Measurements from ENCODE around the gene C14orf132.
"Not testable (repeated sequence)": the region's sequence is repeated elsewhere in the genome, so short reads cannot be mapped to it uniquely, and the experiment has no call there.

The C14orf132 gene

DNA sequence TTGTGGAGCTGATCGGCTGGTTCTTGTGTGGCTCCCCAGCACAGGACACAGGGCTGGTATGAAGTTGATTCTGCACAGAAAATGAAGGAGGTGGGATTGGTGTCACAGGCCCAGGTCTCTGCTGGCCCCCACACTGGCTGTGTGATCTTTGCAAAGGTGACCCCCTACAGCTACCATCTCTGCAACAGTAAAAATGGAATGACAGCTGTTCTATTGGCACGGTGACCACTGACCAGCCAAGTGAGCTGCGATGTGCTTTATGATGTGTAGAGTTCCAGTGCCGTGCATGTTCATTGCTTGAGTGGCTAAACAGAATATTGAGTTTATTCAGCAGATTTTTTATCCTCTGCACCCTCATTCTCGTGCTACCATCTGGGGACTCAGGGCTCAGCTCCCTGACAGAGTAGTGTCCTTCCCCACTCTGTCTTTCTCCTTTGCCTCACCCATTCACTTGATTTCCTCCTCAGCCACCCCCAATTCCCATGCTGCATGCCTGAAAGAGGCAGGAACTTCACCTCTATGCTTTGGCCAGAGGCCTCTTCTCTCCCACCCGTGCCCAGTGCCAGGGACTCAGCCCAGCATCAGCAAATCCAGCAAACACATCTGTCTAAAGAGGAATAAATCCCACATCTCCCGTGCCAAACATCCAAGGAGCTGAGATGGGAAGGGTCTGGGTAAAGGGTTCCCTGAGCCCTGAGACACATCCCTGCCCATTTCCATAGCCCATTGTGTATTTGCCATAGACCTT, 21.2 kb downstream of the C14orf132 start:
- no peak for DNase-seq

DNA sequence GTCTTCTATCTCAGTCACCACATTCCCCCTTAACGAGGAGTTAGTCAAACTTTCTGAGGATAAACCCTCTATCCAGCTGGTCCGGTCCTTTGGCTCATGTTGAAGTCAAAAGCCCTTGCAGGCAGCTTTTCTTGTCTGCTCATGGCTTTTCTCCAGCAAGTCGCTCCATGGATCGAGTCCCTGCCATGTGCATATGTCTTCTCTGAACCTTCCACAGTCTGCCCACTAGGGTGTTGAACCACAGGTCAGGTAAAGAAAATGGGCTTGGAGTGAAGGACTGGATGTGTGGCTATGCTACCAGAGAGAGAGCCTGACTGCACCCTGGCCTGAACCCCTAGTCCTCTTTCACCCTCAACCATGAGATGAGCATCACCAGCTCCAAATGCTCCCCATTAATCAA, 22.8 kb downstream of the C14orf132 start:
- no peak for DNase-seq

DNA sequence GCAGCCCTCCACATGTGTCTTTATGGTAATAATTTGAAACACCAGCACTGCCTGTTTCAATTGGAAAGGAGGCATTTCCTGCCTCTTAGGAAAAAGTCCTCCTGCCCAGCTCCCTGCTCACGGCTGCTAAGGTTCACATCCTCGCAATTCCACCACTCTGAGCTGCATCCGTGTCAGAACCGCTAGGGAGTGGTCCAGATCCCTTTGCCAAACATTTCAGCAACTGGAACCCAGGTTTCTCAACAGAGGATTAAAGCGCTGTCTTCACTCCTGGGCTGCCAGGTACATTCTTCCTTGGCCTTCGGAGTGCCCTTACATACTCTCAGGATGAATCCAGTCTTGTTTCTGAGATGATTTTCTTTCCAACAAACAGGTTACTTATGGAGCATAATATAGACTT, 23.3 kb downstream of the C14orf132 start:
- DNase-seq = no peak

DNA sequence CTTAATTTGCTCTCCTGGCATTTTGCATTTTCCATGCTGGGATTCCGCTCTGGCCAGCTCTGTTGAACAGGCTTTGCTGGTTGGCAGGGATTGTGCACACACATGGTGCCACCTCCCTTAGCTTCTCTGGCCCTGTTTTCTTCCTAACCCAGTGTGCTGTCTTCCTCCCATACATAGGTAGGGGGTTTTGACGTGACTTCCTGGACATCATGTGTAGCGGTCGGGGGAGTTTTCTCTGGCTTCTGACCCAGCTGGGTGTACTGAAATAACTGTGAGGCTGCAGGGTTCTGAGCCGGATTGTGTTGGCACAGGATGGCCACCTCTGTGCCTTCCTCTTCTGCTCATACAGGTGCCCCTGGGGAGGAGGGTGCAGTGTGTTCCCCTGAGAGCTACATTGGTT, 25.7 kb downstream of the C14orf132 start:
- no peak for DNase-seq

DNA sequence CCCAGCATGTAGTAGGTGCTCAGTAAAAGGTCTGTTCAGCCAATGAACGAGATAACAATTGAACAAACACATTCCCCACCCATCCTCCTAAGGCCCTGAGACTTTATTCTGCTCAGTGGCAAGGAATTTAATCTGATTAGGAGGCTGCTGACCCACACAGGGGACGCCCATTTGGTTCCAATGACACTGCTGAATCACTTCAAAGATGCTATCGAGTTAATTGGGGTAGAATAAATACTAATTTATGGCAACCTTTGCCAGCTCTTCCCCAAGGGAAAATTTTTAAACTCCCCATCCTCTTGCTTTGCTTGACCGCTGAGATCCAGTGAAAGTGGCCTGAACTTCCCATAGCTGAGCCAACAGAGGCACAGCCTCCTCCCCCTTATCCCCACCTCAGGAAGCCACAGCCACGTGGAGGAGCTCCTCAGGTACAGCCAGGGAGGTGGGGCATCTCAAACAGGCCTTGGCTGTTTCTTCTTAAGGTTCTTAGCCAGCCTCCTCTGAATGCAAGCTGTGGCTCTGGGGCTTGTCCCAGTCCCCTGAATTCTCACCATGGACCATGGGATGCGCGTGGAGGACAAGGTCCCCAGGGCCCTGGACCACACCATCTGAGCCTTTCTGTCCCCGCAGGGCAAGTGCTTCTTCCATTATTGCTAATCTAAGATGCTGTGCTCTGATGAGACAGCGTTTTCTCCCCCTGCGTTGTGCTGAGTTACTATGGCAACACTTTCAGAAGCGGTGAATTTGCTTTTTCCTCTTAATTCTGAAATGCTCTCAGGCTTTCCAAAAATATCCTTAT, 26.7 kb downstream of the C14orf132 start:
- DNase-seq = no peak

DNA sequence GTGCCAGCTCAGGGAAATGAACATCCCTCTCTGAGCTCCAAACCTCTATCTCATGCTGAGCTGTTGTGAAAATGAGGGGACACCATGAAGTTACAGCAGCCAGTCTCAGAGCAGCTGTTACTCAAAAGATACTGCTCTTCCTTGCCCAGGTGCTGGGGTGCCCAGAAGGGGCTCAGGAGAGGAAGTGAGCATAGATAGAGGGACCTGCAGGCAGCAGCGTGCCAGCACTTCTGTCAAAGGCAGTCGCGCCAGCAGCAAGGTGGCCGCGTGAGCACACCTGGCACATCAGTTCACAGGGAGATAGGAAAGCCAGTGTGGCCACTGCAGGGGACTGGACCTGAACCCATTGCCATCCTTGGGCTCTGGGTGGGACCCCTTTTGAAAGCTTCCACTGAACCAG, 27.8 kb downstream of the C14orf132 start:
- no peak for DNase-seq

DNA sequence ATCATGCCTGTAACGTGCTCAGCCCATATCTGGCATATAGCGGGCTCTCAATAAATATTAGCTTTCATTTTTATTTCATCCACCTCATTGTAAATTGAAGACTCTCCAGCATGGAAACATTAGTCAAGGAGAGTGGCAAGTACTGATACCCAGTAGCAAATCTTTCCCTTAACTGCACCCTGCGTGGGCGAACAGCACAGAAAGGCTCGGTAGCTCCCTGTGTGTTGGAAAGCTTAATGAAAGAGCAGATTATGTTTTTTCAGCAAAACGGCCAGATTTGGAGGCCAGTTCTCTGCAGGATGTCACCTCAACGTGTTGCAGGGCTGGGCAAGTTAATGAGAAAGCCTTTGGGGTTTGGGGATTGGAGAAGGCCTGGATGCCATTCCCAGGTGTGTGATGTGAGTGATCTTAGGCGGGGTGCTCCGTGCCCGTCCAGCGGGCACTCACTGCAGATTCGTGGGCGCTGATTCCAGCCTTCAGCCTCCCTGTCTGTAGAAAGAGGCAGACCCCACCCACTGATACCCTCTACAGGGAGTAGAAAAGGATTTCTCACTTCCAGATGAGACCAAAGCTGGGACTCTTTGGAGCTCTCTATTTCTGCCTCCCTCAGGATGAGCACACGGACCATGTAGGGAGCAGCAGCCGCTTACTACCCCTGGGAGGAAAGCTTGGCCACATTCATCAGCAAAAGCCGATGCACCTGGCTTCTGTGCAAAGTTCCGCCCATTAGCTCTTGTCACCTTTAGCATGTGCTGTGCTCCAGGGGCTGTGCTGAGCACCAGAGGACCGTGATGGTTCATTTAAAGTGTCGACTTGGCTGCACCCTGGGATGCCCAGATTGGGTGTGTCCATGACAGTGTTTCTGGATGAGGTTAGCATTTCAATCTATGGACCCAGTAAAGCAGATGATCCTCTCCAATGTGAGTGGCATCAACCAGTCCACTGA, 29.1 kb downstream of the C14orf132 start:
- DNase-seq = no peak

DNA sequence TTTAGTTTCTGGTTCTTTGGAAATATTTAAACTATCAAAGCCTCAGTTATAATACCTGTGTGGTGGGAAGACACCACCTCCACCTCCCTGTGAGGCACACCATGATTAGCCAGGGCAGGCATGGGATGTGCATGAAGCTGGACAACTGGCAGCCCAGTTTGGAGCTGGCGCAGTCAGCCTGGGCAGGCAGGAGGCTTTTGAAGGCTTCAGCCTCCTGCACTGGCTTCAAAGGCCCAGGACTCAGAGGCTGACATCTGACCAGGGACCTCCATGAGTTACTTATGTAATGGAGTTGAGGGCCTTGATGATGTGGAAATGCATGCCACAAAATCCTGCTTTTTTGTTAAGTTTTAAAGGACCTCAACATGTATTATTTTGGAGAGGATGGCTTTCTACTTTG, 30.3 kb downstream of the C14orf132 start:
- DNase-seq = no peak

DNA sequence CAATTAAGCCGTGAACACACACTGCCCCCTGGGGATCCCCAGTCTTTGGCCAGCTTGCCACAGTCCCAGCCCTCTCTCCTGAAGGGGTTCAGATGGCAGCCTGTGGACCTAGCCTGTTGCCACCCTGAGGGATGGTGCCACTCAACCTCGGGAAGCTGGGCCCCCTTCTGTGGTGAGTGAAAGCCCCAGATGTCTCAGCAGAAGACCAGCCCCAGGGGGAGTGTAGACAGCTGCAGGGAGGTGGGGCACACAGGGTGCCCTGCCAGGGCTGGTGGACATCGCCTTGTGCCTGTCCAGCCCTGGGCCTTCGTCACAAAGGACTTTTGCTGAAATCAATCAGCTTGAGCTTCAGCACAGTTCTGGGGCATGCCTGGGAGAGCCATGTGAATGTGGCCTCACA, 32.4 kb downstream of the C14orf132 start:
- no peak for DNase-seq

DNA sequence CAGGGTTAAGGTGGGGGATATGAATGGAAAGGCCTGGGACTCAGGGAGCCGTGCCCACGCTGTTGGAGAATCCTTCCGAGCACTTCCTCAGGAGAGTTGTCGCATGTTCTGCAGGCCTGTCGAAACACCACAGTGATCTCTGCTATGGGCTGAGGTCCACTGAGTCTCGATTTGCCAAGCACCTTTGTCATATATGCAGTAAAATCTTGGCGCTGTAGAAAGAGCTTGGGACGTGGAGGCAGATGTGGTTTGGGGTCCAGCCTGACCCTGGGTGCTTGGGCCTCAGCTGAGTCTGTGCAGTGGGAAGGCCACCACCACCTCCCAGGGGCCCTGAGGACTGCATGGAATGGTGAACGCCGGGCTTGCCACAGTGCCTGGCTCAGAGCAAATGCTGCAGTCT, 32.9 kb downstream of the C14orf132 start:
- no peak for DNase-seq

DNA sequence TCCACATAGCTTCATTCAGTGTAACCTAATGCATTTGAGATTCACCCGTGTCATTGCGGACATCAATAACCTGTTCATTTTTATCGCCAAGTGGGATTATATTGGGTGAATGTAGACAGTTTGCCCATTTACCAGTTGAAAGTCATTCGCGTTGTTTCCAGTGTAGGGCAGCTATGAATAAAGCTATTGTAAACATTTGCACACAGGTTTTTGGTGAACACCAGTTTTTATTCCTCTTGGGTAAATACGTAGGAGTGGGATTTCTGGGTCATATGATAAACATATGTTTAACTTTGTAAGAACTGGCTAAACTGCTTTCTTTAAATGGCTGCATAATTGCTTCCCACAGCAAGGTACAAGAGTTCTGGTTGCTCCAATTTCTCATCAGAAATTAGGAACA, 33.6 kb downstream of the C14orf132 start:
- no peak for DNase-seq

DNA sequence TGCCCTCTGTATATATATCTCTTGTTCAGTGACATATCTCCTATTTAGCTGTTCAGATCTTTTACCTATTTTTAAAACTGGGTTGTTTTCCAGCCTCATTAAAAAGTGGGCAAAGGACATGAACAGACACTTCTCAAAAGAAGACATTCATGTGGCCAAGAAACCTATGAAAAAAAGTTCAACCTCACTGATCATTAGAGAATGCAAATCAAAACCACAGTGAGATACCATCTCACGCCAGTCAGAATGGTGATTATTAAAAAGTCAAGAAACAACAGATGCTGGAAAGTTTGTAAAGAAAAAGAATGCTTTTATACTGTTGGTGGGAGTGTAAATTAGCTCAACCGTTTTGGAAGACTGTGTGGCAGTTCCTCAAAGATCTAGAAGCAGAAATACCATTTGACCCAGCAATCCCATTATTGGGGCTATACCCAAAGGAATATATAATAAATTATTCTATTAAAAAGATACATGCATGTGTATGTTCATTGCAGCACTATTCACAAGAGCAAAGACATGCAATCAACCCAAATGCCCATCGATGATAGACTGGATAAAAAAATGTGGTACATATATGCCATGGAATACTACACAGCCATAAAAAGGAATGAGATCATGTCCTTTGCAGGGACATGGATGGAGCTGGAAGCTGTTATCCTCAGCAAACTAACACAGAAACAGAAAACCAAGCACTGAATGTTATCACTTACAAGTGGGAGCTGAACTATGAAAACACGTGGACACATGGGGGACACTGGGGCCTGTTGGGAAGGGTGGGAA, 34.3 kb downstream of the C14orf132 start:
- DNase-seq = not testable (repeated sequence)

DNA sequence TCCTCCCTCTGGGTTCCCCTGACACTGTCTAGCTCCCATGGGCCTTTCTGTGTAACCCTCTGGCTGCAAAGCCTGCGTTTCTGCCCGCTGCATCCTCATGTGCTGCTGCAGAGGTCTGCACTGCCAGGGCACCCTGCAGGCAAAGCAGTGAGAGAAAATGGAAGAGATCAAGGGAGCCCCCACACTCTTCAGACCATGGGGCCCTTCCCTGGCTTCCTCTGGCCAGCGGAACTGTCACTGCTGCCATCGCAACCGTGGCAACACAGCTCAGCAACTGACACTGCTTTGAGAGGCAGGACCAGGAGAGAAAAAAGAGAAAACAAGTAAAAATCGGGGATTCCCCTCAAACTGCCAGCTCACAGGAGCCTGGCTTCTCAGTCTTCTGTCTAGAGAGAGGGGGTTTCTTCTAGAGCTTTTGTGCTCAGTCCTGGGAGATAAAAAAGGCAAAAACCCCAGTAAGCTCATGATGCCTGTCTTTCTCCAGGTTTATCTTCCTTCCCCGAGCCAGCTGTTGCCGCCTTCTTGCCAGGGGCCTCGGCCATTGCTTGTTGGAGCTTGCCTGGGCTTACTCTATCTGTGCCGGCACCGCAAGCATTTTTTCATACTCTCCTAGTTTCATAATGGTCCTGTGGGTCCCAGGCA, 38.9 kb downstream of the C14orf132 start:
- DNase-seq = no peak

DNA sequence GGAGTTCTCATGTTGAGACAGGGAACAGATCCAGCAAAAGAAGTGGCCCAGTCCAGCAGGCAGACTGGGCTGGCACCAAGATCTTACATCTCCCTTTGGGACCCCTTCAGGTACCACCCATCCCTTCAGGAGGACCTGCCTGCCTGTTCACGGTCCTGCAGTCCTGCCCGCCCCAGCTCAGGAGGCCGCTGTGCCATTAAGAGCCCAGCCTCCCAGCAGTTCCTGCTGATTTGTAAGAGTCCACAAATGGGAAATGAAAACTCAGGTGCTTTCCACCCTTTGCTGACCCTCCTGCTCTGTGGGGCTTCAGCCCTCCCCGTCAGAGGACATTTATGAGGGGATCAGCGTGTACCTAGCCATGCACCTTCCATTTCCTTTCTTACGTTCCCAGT, 39.5 kb downstream of the C14orf132 start:
- DNase-seq = no peak

DNA sequence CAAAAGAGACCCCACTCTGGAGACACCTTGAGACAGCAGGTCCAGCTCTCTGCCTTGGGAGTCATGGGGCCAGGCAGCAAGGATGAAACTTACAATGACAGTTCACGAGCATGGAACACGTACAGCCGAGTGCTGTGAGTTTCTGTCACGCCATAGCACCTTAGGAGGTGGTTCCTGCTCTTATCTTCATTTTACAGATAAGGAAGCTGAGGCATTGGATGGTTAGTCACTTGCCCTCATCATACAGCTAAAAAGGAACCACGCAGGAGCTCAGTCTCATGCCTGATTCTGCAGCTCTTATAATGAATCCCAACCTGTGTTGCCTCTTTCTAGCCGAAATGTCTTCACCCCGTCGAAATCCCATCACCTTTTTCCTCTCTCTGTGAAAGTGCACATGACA, 39.9 kb downstream of the C14orf132 start:
- DNase-seq = no peak

DNA sequence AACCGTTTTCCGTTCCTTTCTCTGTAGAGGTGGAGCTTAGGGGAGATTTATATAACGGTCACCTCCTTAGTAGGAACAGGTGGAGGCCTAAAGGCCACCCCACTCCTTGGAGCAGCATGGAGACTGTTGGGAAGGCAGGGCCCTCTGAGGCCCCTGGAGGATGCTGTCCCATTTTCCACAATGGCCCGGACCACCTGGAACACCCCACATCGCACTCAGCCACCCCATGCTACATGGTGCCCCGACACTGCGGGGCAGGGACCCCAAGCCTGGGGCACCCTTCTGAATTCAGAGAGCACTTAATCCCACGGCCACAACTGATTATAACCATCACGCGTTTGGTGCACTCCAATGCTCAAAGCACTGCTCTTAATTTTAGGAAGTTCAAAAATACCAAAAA, 41.4 kb downstream of the C14orf132 start:
- DNase-seq = no peak

DNA sequence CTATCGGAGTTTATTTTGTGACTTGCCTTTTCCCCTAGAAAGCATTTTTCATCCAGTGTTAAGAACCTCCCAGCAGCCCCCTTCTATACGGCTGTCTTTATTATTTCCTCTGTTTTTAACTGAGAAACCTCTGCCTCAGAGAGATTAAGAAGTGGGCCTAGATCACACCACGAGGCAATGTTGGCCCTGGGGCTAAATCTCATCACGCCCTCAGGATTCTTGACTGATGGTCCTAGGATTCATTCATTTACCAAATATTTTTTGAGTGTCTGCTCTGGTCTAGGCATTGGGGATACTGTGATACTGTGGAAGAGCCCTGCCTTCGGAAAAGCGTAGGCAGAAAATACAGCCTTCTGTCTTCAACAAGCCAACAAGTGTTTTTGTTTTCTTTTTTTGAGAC, 42.1 kb downstream of the C14orf132 start:
- DNase-seq = no peak

DNA sequence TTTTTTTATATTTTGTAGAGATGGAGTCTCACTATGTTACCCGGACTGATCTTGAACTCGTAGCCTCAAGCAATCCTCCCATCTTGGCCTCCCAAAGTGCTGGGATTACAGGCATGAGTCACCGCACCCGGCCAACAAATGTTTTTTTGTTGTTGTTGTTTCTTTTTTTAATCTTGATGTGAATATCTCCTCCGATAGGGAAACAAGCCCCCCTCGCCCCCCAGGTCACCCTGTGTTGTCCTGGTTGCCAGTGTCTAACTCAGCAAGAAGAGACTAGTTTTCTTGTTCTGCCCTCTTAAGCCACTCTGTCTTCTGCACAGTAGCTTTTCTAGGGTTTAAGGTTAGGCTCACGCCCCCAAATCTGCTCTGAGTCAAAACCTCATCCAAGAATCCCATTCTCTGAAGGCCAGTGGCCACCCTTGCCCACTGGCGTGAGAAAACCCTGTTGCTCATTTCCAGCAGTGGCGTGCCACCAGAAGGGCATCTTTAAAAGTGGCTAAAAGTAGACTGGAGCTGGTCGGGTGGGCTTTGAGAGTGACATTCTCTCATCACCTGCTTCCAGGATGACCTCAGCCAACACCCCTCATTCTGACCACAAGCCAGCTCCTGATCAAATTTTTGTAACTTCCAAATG, 42.7 kb downstream of the C14orf132 start:
- DNase-seq = no peak

DNA sequence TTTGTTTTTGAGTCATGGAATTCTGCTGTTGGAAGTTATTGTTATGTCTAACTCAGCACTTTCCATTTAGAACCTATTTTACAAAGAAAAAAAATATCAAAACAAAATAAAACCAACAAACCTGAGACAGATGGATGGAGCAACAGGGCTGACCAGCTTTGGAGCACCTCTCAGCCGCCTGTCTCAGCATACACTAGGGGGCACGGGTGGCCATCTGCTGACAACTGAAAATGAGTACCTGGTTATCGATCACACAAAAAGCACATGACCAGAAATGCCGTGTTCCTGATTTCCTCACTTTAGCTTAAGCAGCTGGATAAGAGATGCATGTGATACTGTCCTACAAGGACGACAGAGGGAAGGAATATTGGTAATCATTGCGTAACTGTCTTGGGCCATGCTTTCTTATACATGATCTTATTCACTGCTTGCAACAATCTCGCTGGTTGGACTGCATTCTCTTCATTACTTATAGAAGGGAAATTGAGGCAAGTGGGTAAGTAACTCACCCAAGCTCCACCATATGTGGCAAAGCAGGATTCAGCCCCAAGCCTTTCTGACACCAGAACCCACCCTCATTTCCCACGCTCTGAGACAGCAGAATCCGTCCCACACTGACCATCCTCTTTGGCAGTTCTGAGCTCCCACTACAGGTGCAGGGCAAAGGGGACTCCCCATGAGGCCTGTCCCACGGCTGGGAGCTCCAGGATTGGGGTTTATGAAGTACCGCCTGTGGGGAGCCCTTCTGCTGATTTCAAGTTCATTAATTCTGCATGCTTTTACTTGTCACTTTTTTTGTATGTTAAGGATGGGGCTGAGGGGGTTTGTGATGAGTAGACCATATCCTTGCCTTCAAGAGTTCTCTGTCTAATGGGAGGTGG, 43.5 kb downstream of the C14orf132 start:
- no peak for DNase-seq

DNA sequence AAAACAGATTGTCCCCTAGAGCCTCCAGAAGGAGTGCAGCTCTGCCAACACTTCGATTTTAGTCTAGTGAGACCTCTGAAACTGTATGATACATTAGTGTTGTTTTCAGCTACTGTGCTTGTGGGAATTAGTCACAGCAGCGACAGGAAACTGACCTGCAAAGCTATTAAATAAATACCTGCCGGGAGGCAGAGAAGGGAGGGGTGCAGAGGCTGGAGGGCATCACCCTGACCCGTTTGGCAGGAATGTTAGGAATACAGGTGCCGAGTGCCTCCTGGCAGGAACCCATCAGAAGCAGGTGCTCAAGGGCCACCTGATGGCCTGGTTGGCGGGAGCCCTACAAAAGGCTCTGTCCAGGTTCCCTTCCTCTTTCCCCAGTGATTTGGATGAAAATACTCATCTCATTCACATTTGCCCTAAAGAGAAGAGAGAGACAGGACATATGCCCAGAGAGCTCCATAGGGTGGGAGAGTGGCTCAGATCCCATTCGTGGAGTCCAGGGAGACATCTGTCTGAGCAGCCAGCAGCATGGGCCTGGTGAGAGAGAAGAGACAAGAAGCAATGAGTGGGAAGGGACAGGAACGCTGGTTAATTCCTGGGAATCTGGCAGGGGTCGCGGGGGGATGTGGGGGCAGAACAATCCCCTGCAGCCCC, 44.6 kb downstream of the C14orf132 start:
- DNase-seq = no peak

Measured in CD4-positive, alpha-beta T cell treated with Interleukin-10 for 1 hour (primary cell).